ENCODE measurements around the gene GALT. TPM values are rescaled to one million over a fixed set of nuclear protein-coding genes. Genes with fewer than 3 reads are reported as not detected.

The GALT gene
- total RNA-seq, 1 donor from 2014 or later: 57.2 TPM

- Mint-ChIP-seq H3K4me1 (ENCODE audit: unreplicated experiment) (peaks cover 58% of the 10 kb centered on the region), H3K27ac (ENCODE audit: unreplicated experiment) (peak within 1 kb of the TSS; percentile 78), H3K4me3 (ENCODE audit: unreplicated experiment) (peak within 1 kb of the TSS; percentile 77), H3K27me3 (ENCODE audit: unreplicated experiment) (no peaks in the 10 kb centered on the region), H3K9me3 (ENCODE audit: unreplicated experiment) (no peaks in the 10 kb centered on the region), H3K36me3 (ENCODE audit: unreplicated experiment) (peaks cover 12% of the 10 kb centered on the region)
- TF ChIP-seq CTCF (IDR thresholded peaks at IDR 0.05): no peak
- DNase-seq (ENCODE audit: extremely low spot score, unreplicated experiment): peak; percentile 87
These were observed 5.6 kb downstream of the GALT start, which contains the start of gene IL11RA for GRCh38 chr9:34651876-34652601. TSS of gene IL11RA (plus strand) at chr9:34652185. CDS start at chr9:34655218, 3,033 bp downstream.

GRCh38 chr9:34652602-34653000, 6.1 kb downstream of the GALT start:
- H3K27ac Mint-ChIP-seq (ENCODE audit: unreplicated experiment): peak overlapping the region; percentile 78
- peaks cover 53% of the 10 kb centered on the region for H3K4me1 Mint-ChIP-seq (ENCODE audit: unreplicated experiment)
- H3K27me3 Mint-ChIP-seq (ENCODE audit: unreplicated experiment): no peaks in the 10 kb centered on the region
- H3K4me3 Mint-ChIP-seq (ENCODE audit: unreplicated experiment): peak overlapping the region; percentile 77
- H3K36me3 Mint-ChIP-seq (ENCODE audit: unreplicated experiment): peaks cover 12% of the 10 kb centered on the region
- no peak for DNase-seq (ENCODE audit: extremely low spot score, unreplicated experiment)
- no peaks in the 10 kb centered on the region for H3K9me3 Mint-ChIP-seq (ENCODE audit: unreplicated experiment)
- TF ChIP-seq CTCF (IDR thresholded peaks at IDR 0.05): no peak

GRCh38 chr9:34653151-34654072, 6.9 kb downstream of the GALT start:
- Mint-ChIP-seq H3K9me3 (ENCODE audit: unreplicated experiment) (no peaks in the 10 kb centered on the region), H3K36me3 (ENCODE audit: unreplicated experiment) (peaks cover 10% of the 10 kb centered on the region), H3K4me3 (ENCODE audit: unreplicated experiment) (peak overlapping the region; percentile 77), H3K27ac (ENCODE audit: unreplicated experiment) (peak overlapping the region; percentile 78), H3K27me3 (ENCODE audit: unreplicated experiment) (no peaks in the 10 kb centered on the region), H3K4me1 (ENCODE audit: unreplicated experiment) (peaks cover 48% of the 10 kb centered on the region)
- DNase-seq (ENCODE audit: extremely low spot score, unreplicated experiment): no peak
- no peak for TF ChIP-seq CTCF (IDR thresholded peaks at IDR 0.05)

- Mint-ChIP-seq H3K4me3 (ENCODE audit: unreplicated experiment) (peak overlapping the region; percentile 41), H3K27ac (ENCODE audit: unreplicated experiment) (peak overlapping the region; percentile 62), H3K27me3 (ENCODE audit: unreplicated experiment) (no peaks in the 10 kb centered on the region), H3K9me3 (ENCODE audit: unreplicated experiment) (no peaks in the 10 kb centered on the region), H3K36me3 (ENCODE audit: unreplicated experiment) (peaks cover 3% of the 10 kb centered on the region), H3K4me1 (ENCODE audit: unreplicated experiment) (peaks cover 46% of the 10 kb centered on the region)
- TF ChIP-seq CTCF (IDR thresholded peaks at IDR 0.05): no peak
- DNase-seq (ENCODE audit: extremely low spot score, unreplicated experiment): peak; percentile 88
These were observed 8.0 kb downstream of the GALT start for GRCh38 chr9:34654323-34655051.

Measured in osteocyte (in vitro differentiated cells).